ENCODE data around the gene MIA. TPM values are rescaled to one million over a fixed set of nuclear protein-coding genes. Genes with fewer than 3 reads are reported as not detected.

Gene MIA
- total RNA-seq, 4 donors from 2014 or later = not detected

GRCh38 chr19:40801426-40802299 is 26.3 kb downstream of the MIA start:
- ATAC-seq = no peak
- Histone ChIP-seq H3K4me1 (peaks cover 68 to 75% of the 10 kb centered on the region in 2 donors), H3K27ac (peak overlapping the region; percentile 94 to 96 (median 96)), H3K36me3 (peaks cover 0 to 12% of the 10 kb centered on the region in 2 donors), H3K4me3 (peak overlapping the region; percentile 26 to 96 (median 90)), H3K9me3 (no peaks in the 10 kb centered on the region), H3K27me3 (no peaks in the 10 kb centered on the region)
- TF ChIP-seq POLR2A (IDR thresholded peaks at IDR 0.05) (no peak), CTCF (IDR thresholded peaks at IDR 0.05 in 4 of 5, conservative IDR thresholded peaks at IDR 0.05 in 1 of 5) (no peak)
- intact Hi-C loops (cut with DNase I; ENCODE audit: low total_unique reads) = no loop called here
- DNase-seq = no peak
- in situ Hi-C loops (cut with MboI; ENCODE audit: low sequenced_read_pairs in 4 of 4) = no loop called here

GRCh38 chr19:40802300-40803169 is 27.2 kb downstream of the MIA start:
- Histone ChIP-seq H3K4me1 (peaks cover 77 to 80% of the 10 kb centered on the region in 2 donors), H3K27ac (peak overlapping the region; percentile 94 to 96 (median 96)), H3K4me3 (peak overlapping the region; percentile 7 to 37 (median 19)), H3K9me3 (no peaks in the 10 kb centered on the region), H3K36me3 (peaks cover 0 to 20% of the 10 kb centered on the region in 2 donors), H3K27me3 (no peaks in the 10 kb centered on the region)
- DNase-seq = peak; percentile 49 to 80
- TF ChIP-seq POLR2A (IDR thresholded peaks at IDR 0.05) (no peak), CTCF (IDR thresholded peaks at IDR 0.05 in 4 of 5, conservative IDR thresholded peaks at IDR 0.05 in 1 of 5) (no peak)
- in situ Hi-C loops (cut with MboI; ENCODE audit: low sequenced_read_pairs in 4 of 4) (no loop called here), intact Hi-C loops (cut with DNase I; ENCODE audit: low total_unique reads) (no loop called here)
- ATAC-seq = peak in 1 of 2 donors; percentile 7

- in situ Hi-C loops (cut with MboI; ENCODE audit: low sequenced_read_pairs in 4 of 4) = no loop called here
- Histone ChIP-seq H3K4me1 (peaks cover 75 to 80% of the 10 kb centered on the region in 2 donors), H3K9me3 (no peaks in the 10 kb centered on the region), H3K27ac (peak overlapping the region; percentile 94 to 96 (median 96)), H3K4me3 (peak overlapping the region; percentile 12 to 37 (median 21)), H3K27me3 (no peaks in the 10 kb centered on the region), H3K36me3 (peaks cover 0 to 27% of the 10 kb centered on the region in 2 donors)
- DNase-seq = no peak
- no peak for ATAC-seq
- intact Hi-C loops (cut with DNase I; ENCODE audit: low total_unique reads) = no loop called here
- TF ChIP-seq POLR2A (IDR thresholded peaks at IDR 0.05) (no peak), CTCF (IDR thresholded peaks at IDR 0.05 in 4 of 5, conservative IDR thresholded peaks at IDR 0.05 in 1 of 5) (no peak)
These were observed 28.0 kb downstream of the MIA start for GRCh38 chr19:40803170-40803856.

Data from gastrocnemius medialis (tissue), 4 donors.